ENCODE data around the gene DCAF15.

DNA sequence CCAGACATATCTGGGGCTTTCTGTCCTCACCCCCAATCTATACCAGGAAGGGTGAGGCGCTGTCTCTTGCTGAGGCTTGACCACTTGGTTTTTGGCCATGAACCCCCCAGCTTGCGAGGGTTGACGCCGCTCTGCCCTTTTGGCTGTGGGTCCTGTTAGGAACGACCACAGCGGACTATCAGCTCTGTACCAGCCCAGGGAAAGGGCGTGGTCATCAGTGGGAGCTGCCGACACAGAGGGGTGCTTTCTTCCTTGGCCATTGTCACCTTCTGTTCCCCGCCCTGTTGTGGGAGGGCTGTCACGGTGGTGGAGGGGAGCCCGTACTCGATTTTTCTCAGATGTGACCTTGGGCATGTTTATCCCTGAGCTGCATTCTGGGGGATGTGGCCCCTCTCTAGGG is 5.7 kb downstream of the DCAF15 start:
- TF ChIP-seq CTCF (IDR thresholded peaks at IDR 0.05), result no peak
- no peak for TF ChIP-seq POLR2A (IDR thresholded peaks at IDR 0.05)
